SK-N-SH treated with all-trans-retinoic acid at 6 μM for 48 hours (cell line): ENCODE data around the gene NXN.

Experiments
- CREB5 ChIP-seq: fragments of 250-450 bp; sonication (Bioruptor Pico); IDR thresholded peaks from 2 replicates; pipeline ENCODE4 v1.5.1; 2020; ENCODE audit warnings: low read depth, mild to moderate bottlenecking, moderate library complexity
- ESRRG ChIP-seq: fragments of 250-450 bp; sonication (Bioruptor Pico); IDR thresholded peaks from 2 replicates; pipeline ENCODE4 v1.6.1; 2021; ENCODE audit warnings: mild to moderate bottlenecking
- GLIS3 ChIP-seq: fragments of 250-450 bp; sonication (Bioruptor Pico); IDR thresholded peaks from 2 replicates; pipeline ENCODE4 v1.5.0; 2020; ENCODE audit warnings: mild to moderate bottlenecking, moderate library complexity
- ISL1 ChIP-seq: fragments of 250-450 bp; sonication (Bioruptor Pico); IDR thresholded peaks from 2 replicates; pipeline ENCODE4 v2.1.2; 2022; ENCODE audit warnings: mild to moderate bottlenecking, moderate library complexity
- PATZ1 ChIP-seq: fragments of 250-450 bp; sonication (Bioruptor Pico); IDR thresholded peaks from 2 replicates; pipeline ENCODE4 v1.8.0; 2020; ENCODE audit warnings: mild to moderate bottlenecking, moderate library complexity, borderline replicate concordance
- POU6F1 ChIP-seq: fragments of 250-450 bp; sonication (Bioruptor Pico); IDR thresholded peaks from 2 replicates; pipeline ENCODE4 v1.8.0; 2021; ENCODE audit warnings: low read depth, mild to moderate bottlenecking, moderate library complexity, borderline replicate concordance
- RARB ChIP-seq: fragments of 250-450 bp; sonication (Bioruptor Pico); IDR thresholded peaks from 2 replicates; pipeline ENCODE4 v1.8.0; 2021; ENCODE audit warnings: mild to moderate bottlenecking, moderate library complexity
- SNAI2 ChIP-seq: fragments of 250-450 bp; sonication (Bioruptor Pico); IDR thresholded peaks from 2 replicates; pipeline ENCODE4 v1.5.0; 2020; ENCODE audit warnings: mild to moderate bottlenecking, moderate library complexity
- TSHZ2 ChIP-seq: fragments of 250-450 bp; sonication (Bioruptor Pico); IDR thresholded peaks from 2 replicates; pipeline ENCODE4 v1.5.0; 2020; ENCODE audit warnings: mild to moderate bottlenecking, moderate library complexity
- ZC3H10 ChIP-seq: fragments of 250-450 bp; sonication (Bioruptor Pico); IDR thresholded peaks from 2 replicates; pipeline ENCODE4 v1.5.1; 2021; ENCODE audit warnings: mild to moderate bottlenecking, moderate library complexity
- ZFP30 ChIP-seq: fragments of 450-650 bp; formaldehyde crosslinking; IDR thresholded peaks from 2 replicates; pipeline ENCODE4 v1.5.0; 2022; ENCODE audit warnings: mild to moderate bottlenecking, moderate library complexity
- ZNF565 ChIP-seq: fragments of 450-650 bp; formaldehyde crosslinking; conservative IDR thresholded peaks from 2 replicates; pipeline ENCODE4 v1.5.0; 2020; ENCODE audit warnings: low read depth, mild to moderate bottlenecking, moderate library complexity

GRCh38 chr17:834136-834535 is 145.4 kb downstream of the NXN start:
- no peak for TF ChIP-seq ZC3H10 (CRISPR knock-in tag)
- TF ChIP-seq RARB (CRISPR knock-in tag): no peak
- TF ChIP-seq GLIS3: no peak
- no peak for TF ChIP-seq ISL1 (CRISPR knock-in tag)
- no peak for TF ChIP-seq CREB5 (CRISPR knock-in tag)
- TF ChIP-seq TSHZ2 (CRISPR knock-in tag): no peak
- TF ChIP-seq ZNF565 (CRISPR knock-in tag): no peak
- no peak for TF ChIP-seq ESRRG
- TF ChIP-seq PATZ1 (CRISPR knock-in tag): no peak
- TF ChIP-seq POU6F1 (CRISPR knock-in tag): no peak
- no peak for TF ChIP-seq SNAI2
- TF ChIP-seq ZFP30 (CRISPR knock-in tag): no peak
